Right atrium auricular region (tissue), 2 donors: ENCODE measurements around the gene MAPK1IP1L. TPM values are rescaled to one million over a fixed set of nuclear protein-coding genes. Genes with fewer than 3 reads are reported as not detected.
"Not testable (repeated sequence)": the region's sequence is repeated elsewhere in the genome, so short reads cannot be mapped to it uniquely, and the experiment has no call there.

Source experiments
- DNase-seq: peaks from one replicate; pipeline ENCODE4 v3.0.0-alpha.2; 2019; ENCODE audit warnings: low spot score
- H3K27ac ChIP-seq, 2 donors: fragments of 200-600 bp; sonication (generic); 1 replicate in 1 of 2; 2 replicates in 1 of 2; pipeline ENCODE4 v1.5.1; 2016 to 2019
- H3K27me3 ChIP-seq, 2 donors: fragments of 200-600 bp; sonication (generic); one replicate each; pipeline versions ENCODE4 v1.5.1 to v1.6.0; 2017 to 2019
- H3K36me3 ChIP-seq: fragments of 200-600 bp; sonication (generic); one replicate; pipeline ENCODE4 v1.5.1; 2016
- H3K4me1 ChIP-seq, 2 donors: fragments of 200-600 bp; sonication (generic); one replicate each; pipeline versions ENCODE4 v1.5.1 to v1.6.0; 2017 to 2019
- H3K4me3 ChIP-seq, 2 donors: fragments of 200-600 bp; sonication (generic); 1 replicate in 1 of 2; 2 replicates in 1 of 2; pipeline ENCODE4 v1.5.1; 2017 to 2019; ENCODE audit warnings: mild to moderate bottlenecking in 1 of 2, moderate library complexity in 1 of 2
- H3K9me3 ChIP-seq, 2 donors: fragments of 200-600 bp; sonication (generic); one replicate each; pipeline ENCODE4 v1.5.1; 2019
- total RNA-seq, 2 donors: library from RNA; depleted of rRNA; stranded (reverse); fragments of >200 nt; gene quantifications; one replicate each; pipeline ENCODE4 v1.1.0, GENCODE V29; 2016
- TF ChIP-seq, protein P1 (sequence below), 2 donors: fragments of 200-600 bp; sonication (generic); IDR thresholded peaks; one replicate each; pipeline ENCODE4 v1.5.1; 2019; ENCODE audit warnings: antibody characterized with exemption in 2 of 2

MAPK1IP1L gene
- total RNA-seq, 2 donors from 2014 or later = 81.2 to 111 TPM

DNA sequence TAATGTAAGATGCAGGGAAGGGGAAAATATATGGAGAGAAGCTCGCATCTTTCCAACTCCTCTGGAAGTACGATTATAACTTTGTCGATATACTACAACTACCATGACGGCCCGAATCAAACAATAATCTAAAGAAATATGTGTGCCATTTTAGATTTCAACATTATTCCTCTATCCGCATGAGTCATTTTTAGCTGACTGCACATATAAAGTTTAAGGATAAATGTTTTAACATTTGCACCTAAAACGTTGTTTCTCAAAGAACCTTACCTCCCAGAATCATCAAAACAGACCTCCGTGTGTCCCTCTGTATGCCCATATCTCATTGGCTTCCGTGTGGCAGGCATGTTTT, 25.0 kb upstream of the MAPK1IP1L start:
- H3K4me3 ChIP-seq = peak overlapping the region; percentile 64 to 93
- TF ChIP-seq, protein P1, sequence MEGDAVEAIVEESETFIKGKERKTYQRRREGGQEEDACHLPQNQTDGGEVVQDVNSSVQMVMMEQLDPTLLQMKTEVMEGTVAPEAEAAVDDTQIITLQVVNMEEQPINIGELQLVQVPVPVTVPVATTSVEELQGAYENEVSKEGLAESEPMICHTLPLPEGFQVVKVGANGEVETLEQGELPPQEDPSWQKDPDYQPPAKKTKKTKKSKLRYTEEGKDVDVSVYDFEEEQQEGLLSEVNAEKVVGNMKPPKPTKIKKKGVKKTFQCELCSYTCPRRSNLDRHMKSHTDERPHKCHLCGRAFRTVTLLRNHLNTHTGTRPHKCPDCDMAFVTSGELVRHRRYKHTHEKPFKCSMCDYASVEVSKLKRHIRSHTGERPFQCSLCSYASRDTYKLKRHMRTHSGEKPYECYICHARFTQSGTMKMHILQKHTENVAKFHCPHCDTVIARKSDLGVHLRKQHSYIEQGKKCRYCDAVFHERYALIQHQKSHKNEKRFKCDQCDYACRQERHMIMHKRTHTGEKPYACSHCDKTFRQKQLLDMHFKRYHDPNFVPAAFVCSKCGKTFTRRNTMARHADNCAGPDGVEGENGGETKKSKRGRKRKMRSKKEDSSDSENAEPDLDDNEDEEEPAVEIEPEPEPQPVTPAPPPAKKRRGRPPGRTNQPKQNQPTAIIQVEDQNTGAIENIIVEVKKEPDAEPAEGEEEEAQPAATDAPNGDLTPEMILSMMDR (IDR thresholded peaks at IDR 0.05) = no peak
- no peaks in the 10 kb centered on the region for H3K9me3 ChIP-seq
- H3K27ac ChIP-seq = peak overlapping the region; percentile 80 to 90
- peaks cover 0 to 36% of the 10 kb centered on the region in 2 donors for H3K4me1 ChIP-seq
- no peak for DNase-seq
- H3K36me3 ChIP-seq = no peaks in the 10 kb centered on the region
- H3K27me3 ChIP-seq = no peaks in the 10 kb centered on the region

DNA sequence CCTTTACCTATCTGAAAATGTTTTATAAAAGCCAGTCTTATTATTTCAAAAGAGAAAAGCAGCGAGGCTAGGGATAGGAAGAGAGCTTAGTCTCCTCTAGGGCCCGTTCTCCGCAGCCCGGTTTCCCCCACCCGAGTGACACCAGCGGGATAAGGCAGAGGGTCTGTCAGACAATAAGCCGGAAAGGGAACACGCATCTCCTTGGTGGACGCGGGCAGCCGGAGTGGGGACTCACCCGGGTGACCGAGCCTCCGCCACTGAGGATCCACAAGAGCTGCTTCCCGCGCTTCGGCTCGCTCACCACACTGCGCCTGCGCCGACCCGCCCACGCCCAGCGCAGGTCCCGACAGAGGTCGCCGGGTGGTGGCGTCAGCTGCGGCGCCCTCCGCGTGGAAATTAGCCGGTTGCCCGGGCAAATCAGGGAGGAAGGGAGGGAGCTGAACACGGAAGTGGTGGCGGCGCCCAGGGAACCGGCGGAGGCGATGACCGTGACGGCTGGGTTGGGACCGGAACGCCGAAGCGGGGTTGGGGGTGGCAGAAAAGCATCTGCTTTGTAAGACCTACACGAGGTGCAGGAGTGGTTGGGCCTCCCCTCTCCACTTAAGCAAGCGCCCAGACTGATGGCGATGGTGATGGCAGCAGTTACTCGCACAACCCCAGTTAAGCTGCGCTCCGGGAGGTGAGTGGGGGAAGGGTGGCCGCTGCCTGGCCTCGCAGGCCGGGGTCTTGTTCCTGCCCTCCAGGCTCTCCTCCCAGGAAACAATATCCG, 24.5 kb upstream of the MAPK1IP1L start, which contains the start of the genes SOCS4 and WDHD1:
TSS of gene SOCS4 (plus strand) at position 444 of the 769 bp plus-strand sequence. CDS start 15,806 bp downstream, outside the sequence.
TSS of gene WDHD1 (minus strand) at position 307 of the 769 bp plus-strand sequence. CDS start 312 bp downstream, outside the sequence.
- Histone ChIP-seq H3K27ac (peak within 1 kb of the TSS; percentile 80 to 90), H3K4me3 (peak within 1 kb of the TSS; percentile 64 to 93), H3K9me3 (no peaks in the 10 kb centered on the region), H3K27me3 (no peaks in the 10 kb centered on the region), H3K4me1 (peaks cover 0 to 38% of the 10 kb centered on the region in 2 donors), H3K36me3 (no peaks in the 10 kb centered on the region)
- peak; percentile 95 for DNase-seq
- TF ChIP-seq, protein P1 (IDR thresholded peaks at IDR 0.05) = peak in 1 of 2 donors; percentile 39

DNA sequence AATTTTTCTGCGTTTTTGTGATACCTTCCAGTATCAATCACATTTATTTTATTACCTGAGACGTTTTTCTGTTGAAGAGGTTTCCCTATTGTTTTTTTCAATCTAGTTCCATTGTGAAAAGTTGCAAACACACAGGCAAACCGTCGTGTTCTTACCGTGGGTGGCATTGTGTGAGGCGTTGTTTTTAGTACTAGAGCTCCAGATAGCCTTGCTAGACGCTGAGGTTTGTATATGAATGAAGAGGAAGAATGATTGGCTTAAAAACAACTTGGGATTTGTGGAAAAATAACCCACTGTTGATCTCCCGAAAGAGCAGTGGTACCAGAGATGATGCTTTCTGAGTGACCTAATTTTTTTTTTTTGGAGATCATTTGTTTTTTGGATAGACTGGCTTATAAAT, 23.4 kb upstream of the MAPK1IP1L start:
- Histone ChIP-seq H3K27ac (no peak overlapping the region), H3K4me1 (peaks cover 0 to 38% of the 10 kb centered on the region in 2 donors)
- TF ChIP-seq, protein P1 (IDR thresholded peaks at IDR 0.05) = no peak

DNA sequence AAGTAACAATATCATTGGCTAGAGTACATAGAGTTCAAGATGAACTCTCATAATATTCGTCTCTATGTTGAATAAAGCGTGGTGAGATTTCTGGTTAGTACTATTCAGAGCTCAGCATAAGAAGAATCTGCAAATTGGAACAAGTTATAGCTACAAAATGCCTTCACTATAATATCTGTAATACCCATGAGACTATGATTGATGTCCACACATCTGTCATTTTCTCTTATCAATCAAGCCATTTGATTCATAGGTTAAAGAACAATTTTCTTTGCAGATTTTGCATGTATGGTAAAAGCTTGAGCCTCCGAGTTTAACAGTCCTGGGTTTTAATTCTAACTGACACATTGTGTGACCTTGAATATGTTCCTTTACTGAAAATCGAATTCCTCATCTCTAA, 23.0 kb upstream of the MAPK1IP1L start:
- no peak for DNase-seq
- Histone ChIP-seq H3K4me1 (peaks cover 0 to 38% of the 10 kb centered on the region in 2 donors), H3K36me3 (no peaks in the 10 kb centered on the region), H3K27ac (no peak overlapping the region), H3K27me3 (no peaks in the 10 kb centered on the region), H3K4me3 (no peak overlapping the region), H3K9me3 (no peaks in the 10 kb centered on the region)
- TF ChIP-seq, protein P1 (IDR thresholded peaks at IDR 0.05) = no peak

More for the DNA sequence above, 23.4 kb upstream of the MAPK1IP1L start:
- H3K27me3 ChIP-seq = no peaks in the 10 kb centered on the region
- no peaks in the 10 kb centered on the region for H3K36me3 ChIP-seq
- H3K9me3 ChIP-seq = no peaks in the 10 kb centered on the region
- DNase-seq = no peak
- peak overlapping the region; percentile 64 to 93 for H3K4me3 ChIP-seq

DNA sequence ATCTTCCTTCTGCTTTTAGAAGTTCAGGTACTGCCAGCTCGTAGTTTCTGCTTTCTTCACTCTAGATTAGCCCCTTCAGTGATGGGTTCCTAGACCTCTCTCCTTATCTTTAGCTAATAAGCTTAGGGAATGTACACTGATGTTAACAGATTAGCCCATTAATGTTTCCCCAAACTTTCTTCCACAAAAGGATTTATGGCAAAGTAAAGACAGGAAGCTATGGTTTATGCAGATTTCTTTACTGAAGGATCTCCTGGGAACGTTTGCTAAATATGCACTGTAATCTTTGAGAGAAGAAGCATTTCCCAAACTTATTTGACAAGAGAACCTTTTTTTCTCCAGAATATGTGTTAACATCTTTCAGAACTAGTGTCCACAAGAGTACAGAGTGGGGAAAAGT, 20.3 kb upstream of the MAPK1IP1L start:
- no peak for DNase-seq
- Histone ChIP-seq H3K9me3 (no peaks in the 10 kb centered on the region), H3K4me3 (no peak overlapping the region), H3K27ac (no peak overlapping the region), H3K36me3 (peaks cover 9% of the 10 kb centered on the region), H3K27me3 (no peaks in the 10 kb centered on the region), H3K4me1 (peaks cover 0 to 34% of the 10 kb centered on the region in 2 donors)
- TF ChIP-seq, protein P1 (IDR thresholded peaks at IDR 0.05) = no peak

DNA sequence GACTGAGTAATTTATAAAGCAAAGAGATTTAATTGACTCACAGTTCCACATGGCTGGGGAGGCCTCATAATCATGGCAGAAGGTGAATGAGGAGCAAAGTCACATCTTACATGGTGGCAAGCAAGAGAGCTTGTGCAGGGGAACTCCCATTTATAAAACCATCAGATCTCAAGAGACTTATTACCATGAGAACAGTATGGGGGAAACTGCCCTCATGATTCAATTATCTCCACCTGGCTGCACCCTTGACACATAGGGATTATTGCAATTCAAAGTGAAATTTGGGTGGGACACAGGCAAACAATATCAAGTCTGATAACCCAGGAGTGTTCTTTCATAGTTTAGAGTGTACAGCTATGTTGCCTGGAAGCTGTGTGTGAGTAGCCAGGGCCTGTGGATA, 13.5 kb upstream of the MAPK1IP1L start:
- not testable (repeated sequence) for H3K4me3 ChIP-seq, DNase-seq, H3K27ac ChIP-seq

More for the DNA sequence above, 13.5 kb upstream of the MAPK1IP1L start:
- H3K9me3 ChIP-seq, H3K4me1 ChIP-seq, H3K27me3 ChIP-seq: not testable (repeated sequence)
- H3K36me3 ChIP-seq = peaks cover 17% of the 10 kb centered on the region
